GM23338 (cell line): ENCODE results near the gene HDAC3. TPM values are rescaled to one million over a fixed set of nuclear protein-coding genes. Genes with fewer than 3 reads are reported as not detected.

Experiments used
- ATAC-seq: fragments of 200-7000 bp; cut with Tn5 transposase; 3 replicates; pipeline ENCODE4 v1.9.1; 2020
- DNase-seq: peaks from one replicate; pipeline ENCODE4 v3.0.0-alpha.2; 2015; ENCODE audit warnings: low spot score
- H2AFZ ChIP-seq: fragments of 200-600 bp; sonication (generic); 2 replicates; pipeline ENCODE4 v1.8.0; 2016; ENCODE audit warnings: antibody characterized with exemption, mild to moderate bottlenecking, moderate library complexity
- H3F3A ChIP-seq: fragments of 200-600 bp; sonication (generic); replicated peaks from 2 replicates; pipeline ENCODE4 v1.8.0; 2017; ENCODE audit warnings: antibody characterized with exemption, mixed run types, low read depth
- H3K27ac ChIP-seq: fragments of 200-600 bp; sonication (generic); 2 replicates; pipeline ENCODE4 v1.6.1; 2016; ENCODE audit warnings: low read depth
- H3K27me3 ChIP-seq: fragments of 200-600 bp; sonication (generic); 2 replicates; pipeline ENCODE4 v1.8.0; 2016; ENCODE audit warnings: mild to moderate bottlenecking, mixed run types, moderate library complexity; ENCODE audit not compliant: insufficient read depth
- H3K36me3 ChIP-seq: fragments of 200-600 bp; sonication (generic); 2 replicates; pipeline ENCODE4 v1.8.0; 2016; ENCODE audit warnings: mild to moderate bottlenecking; ENCODE audit not compliant: insufficient read depth
- H3K4me1 ChIP-seq: fragments of 200-600 bp; sonication (generic); 2 replicates; pipeline ENCODE4 v1.8.0; 2016; ENCODE audit warnings: mild to moderate bottlenecking, moderate library complexity; ENCODE audit not compliant: insufficient read depth
- H3K4me2 ChIP-seq: fragments of 200-600 bp; sonication (generic); 2 replicates; pipeline ENCODE4 v1.7.1; 2017; ENCODE audit warnings: mixed run types
- H3K4me3 ChIP-seq: fragments of 200-600 bp; sonication (generic); 2 replicates; pipeline ENCODE4 v1.6.1; 2016; ENCODE audit warnings: mixed run types
- H3K79me2 ChIP-seq: fragments of 200-600 bp; sonication (generic); replicated peaks from 2 replicates; pipeline ENCODE4 v1.8.0; 2017; ENCODE audit warnings: mild to moderate bottlenecking; ENCODE audit not compliant: insufficient read depth
- H3K9me2 ChIP-seq: fragments of 200-600 bp; sonication (generic); 2 replicates; pipeline ENCODE4 v1.8.0; 2017; ENCODE audit not compliant: insufficient read depth
- H4K20me1 ChIP-seq: fragments of 200-600 bp; sonication (generic); replicated peaks from 2 replicates; pipeline ENCODE4 v1.8.0; 2017; ENCODE audit warnings: mild to moderate bottlenecking; ENCODE audit not compliant: insufficient read depth
- H3K27ac Mint-ChIP-seq: 2 replicates; pipeline ENCODE4 v1.8.0; 2020; ENCODE audit warnings: inconsistent platforms, mild to moderate bottlenecking, moderate library complexity, mixed read lengths
- H3K27me3 Mint-ChIP-seq: 3 replicates; pipeline ENCODE4 v1.8.0; 2022; ENCODE audit warnings: low read depth, mild to moderate bottlenecking, moderate library complexity, mixed read lengths, inconsistent platforms; ENCODE audit not compliant: insufficient read depth, poor library complexity
- H3K36me3 Mint-ChIP-seq: 3 replicates; pipeline ENCODE4 v1.8.0; 2021; ENCODE audit warnings: low read depth, mild to moderate bottlenecking, inconsistent platforms, moderate library complexity, mixed read lengths
- H3K4me1 Mint-ChIP-seq: 3 replicates; pipeline ENCODE4 v1.8.0; 2020; ENCODE audit warnings: mild to moderate bottlenecking, inconsistent platforms, mixed read lengths
- H3K4me3 Mint-ChIP-seq: 3 replicates; pipeline ENCODE4 v1.8.0; 2021; ENCODE audit warnings: moderate library complexity, mild to moderate bottlenecking, inconsistent platforms, mixed read lengths
- H3K9me3 Mint-ChIP-seq: 3 replicates; pipeline ENCODE4 v1.8.0; 2020; ENCODE audit warnings: moderate library complexity, mild to moderate bottlenecking, inconsistent platforms, mixed read lengths
- ETS1 ChIP-seq: IDR thresholded peaks from 2 replicates; pipeline ENCODE4 v1.6.1; 2016; ENCODE audit warnings: antibody characterized with exemption
- NANOG ChIP-seq: IDR thresholded peaks from 2 replicates; pipeline ENCODE4 v1.6.1; 2016; ENCODE audit warnings: antibody characterized with exemption, borderline replicate concordance
- POLR2AphosphoS5 ChIP-seq: IDR thresholded peaks from 2 replicates; pipeline ENCODE4 v1.6.1; 2016; ENCODE audit warnings: antibody characterized with exemption, low read depth
- STAT1 ChIP-seq: IDR thresholded peaks from one replicate; pipeline ENCODE4 v1.6.1; 2016; ENCODE audit warnings: antibody characterized with exemption; ENCODE audit not compliant: unreplicated experiment
- ZNF114 ChIP-seq: fragments of 250-450 bp; sonication (Bioruptor Pico); IDR thresholded peaks from 2 replicates; pipeline ENCODE4 v1.5.0; 2020; ENCODE audit warnings: mild to moderate bottlenecking, moderate library complexity
- ZNF462 ChIP-seq: fragments of 250-450 bp; sonication (Bioruptor Pico); IDR thresholded peaks from 2 replicates; pipeline ENCODE4 v1.5.0; 2020; ENCODE audit warnings: mild to moderate bottlenecking, moderate library complexity
- polyA plus RNA-seq: library from polyadenylated mRNA; unstranded; fragments of >200 nt; fragmentation: Nextera tagmentation; extraction: Ambion mirVana; gene quantifications from 2 replicates; pipeline ENCODE4 v1.2.1, GENCODE V29; 2016
- total RNA-seq: library from RNA; depleted of rRNA; stranded (reverse); fragments of >200 nt; shearing (Covaris generic); gene quantifications from 2 replicates; pipeline ENCODE4 v1.2.3, GENCODE V29; 2014

The HDAC3 gene
- total and polyA plus RNA-seq, 2 experiments from 2014 or later: 59.2 to 90.0 TPM

- Histone ChIP-seq H3K9me2 (no peaks in the 10 kb centered on the region), H3F3A (peaks cover 11% of the 10 kb centered on the region; the same call in 1 of the 2 replicates), H2AFZ (peak overlapping the region; percentile 23; the same call in 1 of the 2 replicates), H4K20me1 (peaks cover 12% of the 10 kb centered on the region), H3K4me3 (peak overlapping the region; percentile 72), H3K4me2 (peak overlapping the region; percentile 80), H3K36me3 (peaks cover 14% of the 10 kb centered on the region; the same call in 1 of the 2 replicates), H3K79me2 (peaks cover 49% of the 10 kb centered on the region), H3K27me3 (no peaks in the 10 kb centered on the region), H3K27ac (peak overlapping the region; percentile 91), H3K4me1 (peaks cover 45% of the 10 kb centered on the region)
- ATAC-seq (peak; percentile 57), DNase-seq (peak; percentile 85)
- H3K27me3 Mint-ChIP-seq: peaks cover 8% of the 10 kb centered on the region
- peak overlapping the region; percentile 96 for H3K27ac Mint-ChIP-seq
- peaks cover 42% of the 10 kb centered on the region for H3K4me1 Mint-ChIP-seq
- H3K4me3 Mint-ChIP-seq: peak overlapping the region; percentile 98
- H3K9me3 Mint-ChIP-seq: no peaks in the 10 kb centered on the region
- TF ChIP-seq ETS1 (no peak), NANOG (no peak), ZNF462 (CRISPR knock-in tag) (no peak), STAT1 (no peak), ZNF114 (CRISPR knock-in tag) (no peak), POLR2AphosphoS5 (no peak)
- peaks cover 24% of the 10 kb centered on the region for H3K36me3 Mint-ChIP-seq
Measured at GRCh38 chr5:141618030-141618803, 18.4 kb downstream of the HDAC3 start.
